GM20000 (cell line): Measurements from ENCODE around the gene PTX4.

Experiments used
- DNase-seq: peaks from one replicate; pipeline ENCODE4 v3.0.0; 2012; ENCODE audit warnings: low spot score
- TF ChIP-seq, protein P1 (sequence below): IDR thresholded peaks from 2 replicates; pipeline ENCODE4 v1.5.1; 2012; ENCODE audit warnings: mild to moderate bottlenecking, control low read depth; ENCODE audit errors: extremely low read depth, missing control alignments

PTX4 gene, protein sequence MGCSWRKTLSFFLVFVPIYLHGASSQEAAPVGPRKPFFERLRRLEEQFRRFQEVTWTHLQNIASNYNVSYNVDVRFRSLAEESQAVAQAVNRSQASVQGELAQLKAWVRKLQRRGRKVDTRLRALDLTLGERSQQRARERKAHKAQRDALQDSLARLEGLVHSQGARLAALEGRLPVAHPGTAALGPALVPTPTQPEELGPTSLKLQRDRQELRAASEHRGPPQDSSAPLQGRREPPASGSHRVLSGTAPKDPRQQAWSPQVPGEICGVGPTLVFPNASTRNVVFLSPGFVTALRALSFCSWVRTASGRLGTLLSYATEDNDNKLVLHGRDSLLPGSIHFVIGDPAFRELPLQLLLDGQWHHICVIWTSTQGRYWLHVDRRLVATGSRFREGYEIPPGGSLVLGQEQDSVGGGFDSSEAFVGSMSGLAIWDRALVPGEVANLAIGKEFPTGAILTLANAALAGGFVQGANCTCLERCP

DNA sequence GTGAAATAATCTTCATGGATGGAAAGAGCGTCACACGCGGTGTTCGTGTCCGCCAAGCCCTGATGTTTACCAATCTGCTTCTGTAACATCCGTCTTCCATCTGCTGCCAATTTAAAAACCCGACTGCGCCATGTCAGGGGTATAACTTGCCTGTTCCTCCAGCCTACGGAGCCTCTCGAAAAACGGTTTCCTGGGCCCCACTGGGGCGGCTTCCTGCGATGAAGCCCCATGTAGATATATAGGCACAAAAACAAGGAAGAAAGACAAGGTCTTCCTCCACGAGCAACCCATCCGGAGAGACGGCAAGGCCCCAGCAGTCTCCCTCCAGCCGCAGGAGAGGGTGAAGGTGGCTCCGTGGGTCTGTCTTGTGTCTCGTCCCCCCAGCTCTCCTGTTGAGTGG, at the start of gene PTX4:
PTX4 (minus strand) TSS at position 326 of the 400 bp plus-strand sequence; CDS start at position 291, 35 bp downstream.
- no peak for DNase-seq
- TF ChIP-seq, protein P1, sequence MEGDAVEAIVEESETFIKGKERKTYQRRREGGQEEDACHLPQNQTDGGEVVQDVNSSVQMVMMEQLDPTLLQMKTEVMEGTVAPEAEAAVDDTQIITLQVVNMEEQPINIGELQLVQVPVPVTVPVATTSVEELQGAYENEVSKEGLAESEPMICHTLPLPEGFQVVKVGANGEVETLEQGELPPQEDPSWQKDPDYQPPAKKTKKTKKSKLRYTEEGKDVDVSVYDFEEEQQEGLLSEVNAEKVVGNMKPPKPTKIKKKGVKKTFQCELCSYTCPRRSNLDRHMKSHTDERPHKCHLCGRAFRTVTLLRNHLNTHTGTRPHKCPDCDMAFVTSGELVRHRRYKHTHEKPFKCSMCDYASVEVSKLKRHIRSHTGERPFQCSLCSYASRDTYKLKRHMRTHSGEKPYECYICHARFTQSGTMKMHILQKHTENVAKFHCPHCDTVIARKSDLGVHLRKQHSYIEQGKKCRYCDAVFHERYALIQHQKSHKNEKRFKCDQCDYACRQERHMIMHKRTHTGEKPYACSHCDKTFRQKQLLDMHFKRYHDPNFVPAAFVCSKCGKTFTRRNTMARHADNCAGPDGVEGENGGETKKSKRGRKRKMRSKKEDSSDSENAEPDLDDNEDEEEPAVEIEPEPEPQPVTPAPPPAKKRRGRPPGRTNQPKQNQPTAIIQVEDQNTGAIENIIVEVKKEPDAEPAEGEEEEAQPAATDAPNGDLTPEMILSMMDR: no peak

DNA sequence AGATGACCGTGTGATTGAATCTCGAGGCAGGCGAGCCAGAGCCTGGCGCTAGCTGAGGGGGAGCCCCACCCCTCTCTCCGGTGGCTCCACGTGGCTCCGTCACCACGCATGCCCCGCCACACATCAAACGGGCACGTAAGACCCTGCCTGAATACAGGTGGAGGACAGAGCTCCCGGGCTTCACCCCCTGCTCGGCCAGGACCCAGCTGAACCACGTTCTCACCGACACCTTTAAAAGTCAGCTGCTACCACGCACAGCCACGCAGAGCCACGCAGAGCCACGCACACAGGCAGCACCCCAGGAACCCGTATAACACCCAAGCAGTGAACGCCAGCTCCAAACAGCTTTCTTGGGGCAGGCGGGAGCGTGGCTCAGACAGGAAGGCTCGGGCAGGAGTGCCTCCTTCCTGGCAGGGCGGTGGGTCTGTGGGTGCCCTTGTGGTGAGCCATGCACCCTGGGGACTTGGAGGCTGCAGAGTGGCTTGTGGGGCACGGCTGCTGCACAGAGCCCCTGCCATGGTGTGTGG, 49.1 kb upstream of the PTX4 start:
- TF ChIP-seq, protein P1: no peak
- DNase-seq: no peak

DNA sequence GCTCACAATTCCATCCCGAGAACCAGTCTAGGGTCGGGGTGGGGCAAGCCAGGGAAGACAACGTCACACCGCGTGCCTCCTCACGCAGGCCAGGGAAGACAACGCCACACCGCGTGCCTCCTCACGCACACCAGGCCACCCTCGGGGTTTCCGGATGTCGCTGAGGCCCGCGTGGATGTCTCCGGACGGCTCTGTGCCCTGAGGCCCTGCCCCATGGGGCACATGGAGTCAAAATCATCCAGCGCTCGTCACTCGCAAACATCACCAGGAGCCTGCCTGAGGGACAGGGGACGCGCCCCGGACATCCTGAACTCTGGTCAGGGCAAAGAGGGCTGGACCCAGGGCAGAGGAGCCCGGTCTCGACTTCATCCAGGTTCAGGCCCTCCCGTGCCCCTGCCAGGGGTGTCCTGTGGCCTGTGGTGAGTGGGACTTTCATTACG, 48.4 kb upstream of the PTX4 start:
- DNase-seq: no peak
- TF ChIP-seq, protein P1: no peak

DNA sequence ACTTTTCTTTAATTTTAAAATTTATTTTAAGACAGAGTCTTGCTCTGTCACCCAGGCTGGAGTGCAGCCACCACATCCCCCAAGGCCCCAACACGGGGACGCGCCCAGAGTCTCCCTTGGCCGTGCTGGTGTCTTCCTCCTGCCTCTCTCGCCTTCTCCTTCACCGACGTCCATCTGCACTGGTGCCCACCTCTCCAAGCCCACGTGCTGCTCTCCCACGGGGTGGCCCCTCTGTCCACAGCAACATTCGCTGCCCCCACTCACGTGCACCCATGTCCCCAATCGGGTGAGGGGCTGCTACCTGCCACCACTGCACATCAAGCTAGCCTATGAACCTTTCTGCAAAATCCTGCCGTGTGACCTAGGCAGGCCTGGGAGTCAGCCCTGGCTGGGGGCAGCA, 47.9 kb upstream of the PTX4 start:
- TF ChIP-seq, protein P1: no peak
- DNase-seq: no peak

DNA sequence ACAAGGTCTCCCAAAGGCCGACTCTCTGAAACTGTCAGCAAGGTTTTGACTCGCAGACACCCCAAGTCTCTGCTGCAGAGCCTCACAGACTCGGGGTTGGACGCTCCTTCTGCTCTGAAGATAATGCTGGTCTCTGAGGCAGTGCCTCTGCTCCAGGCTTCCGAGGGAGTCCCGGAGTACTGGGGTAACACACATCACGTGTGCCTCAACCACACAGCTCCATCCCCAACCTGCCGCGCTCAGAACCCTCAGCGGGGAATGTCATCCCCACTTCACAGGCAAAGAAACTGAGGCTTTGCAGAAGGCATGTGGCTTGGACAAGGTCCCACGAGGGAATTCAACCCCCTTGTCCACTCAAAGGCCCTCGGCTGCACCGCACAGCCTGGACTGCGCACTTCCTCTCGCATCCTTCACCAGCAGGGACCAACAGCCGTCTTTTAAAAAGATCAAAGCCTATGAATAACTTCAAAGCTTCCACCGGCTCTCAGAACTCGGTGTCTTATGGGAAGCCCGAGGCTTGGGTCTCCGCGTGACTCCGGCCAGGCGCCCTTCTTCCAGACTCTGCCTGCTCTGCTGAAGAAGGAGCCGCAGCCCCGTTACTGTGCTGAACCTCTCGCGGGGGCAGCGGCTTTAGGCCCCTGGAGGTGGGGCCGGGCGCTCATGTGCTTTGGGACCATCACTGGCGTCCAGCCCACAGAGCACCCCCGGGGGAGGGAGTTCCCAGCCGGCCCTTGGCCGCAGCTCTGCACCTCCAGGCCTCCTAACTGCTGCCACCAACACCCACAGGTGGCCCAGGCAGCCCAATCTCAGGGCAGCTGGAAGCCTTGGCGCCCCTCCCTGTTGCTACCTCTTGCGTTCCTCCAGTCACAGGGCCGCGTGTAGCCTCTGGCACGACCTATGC, 46.9 kb upstream of the PTX4 start:
- TF ChIP-seq, protein P1: no peak
- peak; percentile 25 for DNase-seq

DNA sequence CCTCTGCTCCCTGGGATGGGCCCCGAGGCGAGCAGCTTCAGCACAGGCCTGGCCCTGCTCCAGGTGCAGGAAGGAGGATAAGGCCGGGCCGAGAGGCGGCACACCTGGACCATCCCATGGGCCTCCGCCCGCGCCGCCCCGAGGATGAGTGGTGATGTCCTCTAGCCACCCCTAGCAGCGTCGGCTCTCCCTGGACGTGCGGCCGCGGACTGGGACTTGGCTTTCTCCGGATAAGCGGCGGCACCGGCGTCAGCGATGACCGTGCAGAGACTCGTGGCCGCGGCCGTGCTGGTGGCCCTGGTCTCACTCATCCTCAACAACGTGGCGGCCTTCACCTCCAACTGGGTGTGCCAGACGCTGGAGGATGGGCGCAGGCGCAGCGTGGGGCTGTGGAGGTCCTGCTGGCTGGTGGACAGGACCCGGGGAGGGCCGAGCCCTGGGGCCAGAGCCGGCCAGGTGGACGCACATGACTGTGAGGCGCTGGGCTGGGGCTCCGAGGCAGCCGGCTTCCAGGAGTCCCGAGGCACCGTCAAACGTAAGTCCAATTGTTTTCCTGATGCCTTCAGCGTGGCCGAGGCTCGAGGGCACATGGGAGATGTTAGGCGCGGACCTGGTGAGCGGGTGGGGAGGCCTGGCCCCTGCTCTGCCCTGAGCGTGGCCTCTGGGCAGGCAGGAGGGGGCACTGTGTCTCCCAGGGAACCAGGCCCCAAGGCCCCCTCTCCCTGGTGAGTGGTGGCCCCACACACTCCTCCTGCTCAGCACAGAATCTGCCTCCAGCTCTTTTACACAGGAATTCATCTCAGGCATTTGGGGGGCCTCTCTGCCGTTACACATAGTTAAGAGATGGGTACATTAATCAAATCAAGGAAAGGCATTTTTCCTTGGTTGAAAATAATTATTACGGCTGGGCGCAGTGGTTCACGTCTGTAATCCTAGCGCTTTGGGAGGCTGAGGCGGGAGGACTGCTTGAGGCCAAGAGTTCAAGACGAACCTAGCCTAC, 45.6 kb upstream of the PTX4 start:
- peak; percentile 36 for DNase-seq
- TF ChIP-seq, protein P1: no peak
